HepG2 (cell line): ENCODE measurements around the gene USP27X. TPM values are rescaled to one million over a fixed set of nuclear protein-coding genes. Genes with fewer than 3 reads are reported as not detected.

Source experiments
- CCDC6 ChIP-seq: sonication (generic); formaldehyde crosslinking; IDR thresholded peaks from 2 replicates; pipeline ENCODE4 v1.8.1; 2022; ENCODE audit warnings: mild to moderate bottlenecking, missing genetic modification reagents, moderate library complexity
- CHD2 ChIP-seq: IDR thresholded peaks from 2 replicates; pipeline ENCODE4 v1.6.1; 2011; ENCODE audit warnings: low read depth, low read length, improper control_type of control experiment
- EED ChIP-seq: sonication (generic); formaldehyde crosslinking; IDR thresholded peaks from 2 replicates; pipeline ENCODE4 v1.5.0; 2020; ENCODE audit warnings: mild to moderate bottlenecking, missing genetic modification reagents
- IRF2 ChIP-seq: IDR thresholded peaks from 2 replicates; pipeline ENCODE4 v1.6.1; 2018; ENCODE audit warnings: missing genetic modification reagents, missing compliant biosample characterization
- ZNF20 ChIP-seq: sonication (generic); formaldehyde crosslinking; IDR thresholded peaks from 2 replicates; pipeline ENCODE4 v1.4.0; 2020; ENCODE audit warnings: mild to moderate bottlenecking, moderate library complexity, missing genetic modification reagents
- polyA plus RNA-seq, 8 experiments: library from polyadenylated mRNA; depleted of rRNA in 3 of 8; stranded (reverse) in 7 of 8; unstranded in 1 of 8; fragments of >200 nt; fragmentation: Illumina TruSeq in 4 of 8; extraction: Trizol in 4 of 8; gene quantifications; 2 replicates each; pipeline versions ENCODE4 v1.2.1 to v1.2.3, GENCODE V29; 2011 to 2016; ENCODE audit warnings: low read depth in 4 of 8, missing spikeins in 1 of 8, mixed read lengths in 1 of 8; ENCODE audit not compliant: insufficient read depth in 1 of 8
- total RNA-seq, 5 experiments: library from RNA; depleted of rRNA; stranded (reverse); fragments of >200 nt; fragmentation: Illumina TruSeq; extraction: Trizol; gene quantifications; 2 replicates each; pipeline ENCODE4 v1.2.3, GENCODE V29; 2016; ENCODE audit warnings: low read depth in 1 of 5
- TF ChIP-seq, protein P1 (sequence below): sonication (generic); formaldehyde crosslinking; IDR thresholded peaks from 2 replicates; pipeline ENCODE4 v1.4.0; 2020; ENCODE audit warnings: missing genetic modification reagents, borderline replicate concordance
- TF ChIP-seq, protein P2 (sequence below): sonication (generic); formaldehyde crosslinking; IDR thresholded peaks from 2 replicates; pipeline ENCODE4 v1.9.0; 2021; ENCODE audit warnings: mild to moderate bottlenecking, missing genetic modification reagents
- TF ChIP-seq, protein P3 (sequence below), 2 experiments: sonication (generic) in 1 of 2; formaldehyde crosslinking in 1 of 2; IDR thresholded peaks; 2 replicates each; pipeline versions ENCODE4 v1.4.0 to v1.6.1; 2018 to 2020; ENCODE audit warnings: missing genetic modification reagents in 2 of 2, borderline replicate concordance in 1 of 2, low read depth in 1 of 2, mild to moderate bottlenecking in 1 of 2, missing biosample characterization in 1 of 2

USP27X gene
- total and polyA plus RNA-seq, 2 of the 13 experiments (the other 11 are each of a cell fraction or from before 2014, with no cell fraction given), result 7.2 to 9.7 TPM

DNA sequence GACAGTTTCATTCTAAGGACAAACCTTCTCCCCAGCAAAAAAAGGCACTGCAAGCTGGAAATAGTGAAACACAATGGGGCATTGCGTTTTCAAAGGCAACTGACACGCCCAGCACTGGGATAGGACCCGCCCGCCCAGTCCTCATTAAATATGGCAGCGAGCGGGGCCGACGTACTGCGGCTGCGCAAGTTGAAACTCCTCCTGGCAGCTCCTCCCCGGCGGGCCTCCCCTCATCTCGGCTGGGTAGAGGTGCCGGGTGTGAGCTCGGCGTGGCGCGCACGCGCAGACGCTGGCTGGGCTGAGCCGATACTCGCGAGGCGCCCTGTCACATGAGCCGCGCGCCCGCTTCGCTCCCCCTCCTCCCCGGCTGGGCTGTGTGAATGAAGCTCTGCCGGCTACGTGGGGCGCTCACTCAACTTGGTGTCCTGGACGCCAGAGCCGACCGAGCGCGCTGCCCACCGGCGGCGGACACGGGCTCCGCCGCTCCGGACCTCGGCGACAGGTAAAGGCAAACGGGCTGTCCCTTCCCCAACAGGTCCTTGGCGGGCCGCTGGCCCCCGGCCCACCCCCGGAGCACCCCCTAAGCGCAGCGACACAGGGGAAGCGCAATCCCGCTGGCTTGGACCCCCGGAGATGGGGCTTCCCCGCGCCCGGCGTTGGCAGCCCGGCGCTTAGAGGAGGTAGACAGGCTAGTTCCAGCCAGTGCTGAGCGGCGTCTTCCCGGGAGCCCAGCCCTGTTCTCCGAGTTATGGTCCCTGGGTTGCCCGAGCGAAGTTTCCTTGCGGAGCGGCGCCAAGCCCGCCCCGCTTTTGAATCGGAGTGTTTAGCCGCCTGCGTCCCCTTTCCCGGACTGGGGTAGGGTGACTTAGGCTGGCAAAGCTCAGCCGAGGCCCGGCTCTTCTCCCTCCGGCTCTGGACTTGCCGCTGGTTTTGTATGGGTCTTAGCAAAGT is 43.3 kb downstream of the USP27X start, which contains the start of gene CLCN5 (continued):
- TF ChIP-seq, protein P1, sequence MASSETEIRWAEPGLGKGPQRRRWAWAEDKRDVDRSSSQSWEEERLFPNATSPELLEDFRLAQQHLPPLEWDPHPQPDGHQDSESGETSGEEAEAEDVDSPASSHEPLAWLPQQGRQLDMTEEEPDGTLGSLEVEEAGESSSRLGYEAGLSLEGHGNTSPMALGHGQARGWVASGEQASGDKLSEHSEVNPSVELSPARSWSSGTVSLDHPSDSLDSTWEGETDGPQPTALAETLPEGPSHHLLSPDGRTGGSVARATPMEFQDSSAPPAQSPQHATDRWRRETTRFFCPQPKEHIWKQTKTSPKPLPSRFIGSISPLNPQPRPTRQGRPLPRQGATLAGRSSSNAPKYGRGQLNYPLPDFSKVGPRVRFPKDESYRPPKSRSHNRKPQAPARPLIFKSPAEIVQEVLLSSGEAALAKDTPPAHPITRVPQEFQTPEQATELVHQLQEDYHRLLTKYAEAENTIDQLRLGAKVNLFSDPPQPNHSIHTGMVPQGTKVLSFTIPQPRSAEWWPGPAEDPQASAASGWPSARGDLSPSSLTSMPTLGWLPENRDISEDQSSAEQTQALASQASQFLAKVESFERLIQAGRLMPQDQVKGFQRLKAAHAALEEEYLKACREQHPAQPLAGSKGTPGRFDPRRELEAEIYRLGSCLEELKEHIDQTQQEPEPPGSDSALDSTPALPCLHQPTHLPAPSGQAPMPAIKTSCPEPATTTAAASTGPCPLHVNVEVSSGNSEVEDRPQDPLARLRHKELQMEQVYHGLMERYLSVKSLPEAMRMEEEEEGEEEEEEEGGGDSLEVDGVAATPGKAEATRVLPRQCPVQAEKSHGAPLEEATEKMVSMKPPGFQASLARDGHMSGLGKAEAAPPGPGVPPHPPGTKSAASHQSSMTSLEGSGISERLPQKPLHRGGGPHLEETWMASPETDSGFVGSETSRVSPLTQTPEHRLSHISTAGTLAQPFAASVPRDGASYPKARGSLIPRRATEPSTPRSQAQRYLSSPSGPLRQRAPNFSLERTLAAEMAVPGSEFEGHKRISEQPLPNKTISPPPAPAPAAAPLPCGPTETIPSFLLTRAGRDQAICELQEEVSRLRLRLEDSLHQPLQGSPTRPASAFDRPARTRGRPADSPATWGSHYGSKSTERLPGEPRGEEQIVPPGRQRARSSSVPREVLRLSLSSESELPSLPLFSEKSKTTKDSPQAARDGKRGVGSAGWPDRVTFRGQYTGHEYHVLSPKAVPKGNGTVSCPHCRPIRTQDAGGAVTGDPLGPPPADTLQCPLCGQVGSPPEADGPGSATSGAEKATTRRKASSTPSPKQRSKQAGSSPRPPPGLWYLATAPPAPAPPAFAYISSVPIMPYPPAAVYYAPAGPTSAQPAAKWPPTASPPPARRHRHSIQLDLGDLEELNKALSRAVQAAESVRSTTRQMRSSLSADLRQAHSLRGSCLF, result no peak
- TF ChIP-seq ZNF20 (CRISPR knock-in tag) (no peak), EED (CRISPR knock-in tag) (no peak), CHD2 (peak; percentile 51; the same call in 1 of the 2 replicates), CCDC6 (CRISPR knock-in tag) (no peak), IRF2 (CRISPR knock-in tag) (no peak; the same call in 1 of the 2 replicates)
- TF ChIP-seq, protein P2, sequence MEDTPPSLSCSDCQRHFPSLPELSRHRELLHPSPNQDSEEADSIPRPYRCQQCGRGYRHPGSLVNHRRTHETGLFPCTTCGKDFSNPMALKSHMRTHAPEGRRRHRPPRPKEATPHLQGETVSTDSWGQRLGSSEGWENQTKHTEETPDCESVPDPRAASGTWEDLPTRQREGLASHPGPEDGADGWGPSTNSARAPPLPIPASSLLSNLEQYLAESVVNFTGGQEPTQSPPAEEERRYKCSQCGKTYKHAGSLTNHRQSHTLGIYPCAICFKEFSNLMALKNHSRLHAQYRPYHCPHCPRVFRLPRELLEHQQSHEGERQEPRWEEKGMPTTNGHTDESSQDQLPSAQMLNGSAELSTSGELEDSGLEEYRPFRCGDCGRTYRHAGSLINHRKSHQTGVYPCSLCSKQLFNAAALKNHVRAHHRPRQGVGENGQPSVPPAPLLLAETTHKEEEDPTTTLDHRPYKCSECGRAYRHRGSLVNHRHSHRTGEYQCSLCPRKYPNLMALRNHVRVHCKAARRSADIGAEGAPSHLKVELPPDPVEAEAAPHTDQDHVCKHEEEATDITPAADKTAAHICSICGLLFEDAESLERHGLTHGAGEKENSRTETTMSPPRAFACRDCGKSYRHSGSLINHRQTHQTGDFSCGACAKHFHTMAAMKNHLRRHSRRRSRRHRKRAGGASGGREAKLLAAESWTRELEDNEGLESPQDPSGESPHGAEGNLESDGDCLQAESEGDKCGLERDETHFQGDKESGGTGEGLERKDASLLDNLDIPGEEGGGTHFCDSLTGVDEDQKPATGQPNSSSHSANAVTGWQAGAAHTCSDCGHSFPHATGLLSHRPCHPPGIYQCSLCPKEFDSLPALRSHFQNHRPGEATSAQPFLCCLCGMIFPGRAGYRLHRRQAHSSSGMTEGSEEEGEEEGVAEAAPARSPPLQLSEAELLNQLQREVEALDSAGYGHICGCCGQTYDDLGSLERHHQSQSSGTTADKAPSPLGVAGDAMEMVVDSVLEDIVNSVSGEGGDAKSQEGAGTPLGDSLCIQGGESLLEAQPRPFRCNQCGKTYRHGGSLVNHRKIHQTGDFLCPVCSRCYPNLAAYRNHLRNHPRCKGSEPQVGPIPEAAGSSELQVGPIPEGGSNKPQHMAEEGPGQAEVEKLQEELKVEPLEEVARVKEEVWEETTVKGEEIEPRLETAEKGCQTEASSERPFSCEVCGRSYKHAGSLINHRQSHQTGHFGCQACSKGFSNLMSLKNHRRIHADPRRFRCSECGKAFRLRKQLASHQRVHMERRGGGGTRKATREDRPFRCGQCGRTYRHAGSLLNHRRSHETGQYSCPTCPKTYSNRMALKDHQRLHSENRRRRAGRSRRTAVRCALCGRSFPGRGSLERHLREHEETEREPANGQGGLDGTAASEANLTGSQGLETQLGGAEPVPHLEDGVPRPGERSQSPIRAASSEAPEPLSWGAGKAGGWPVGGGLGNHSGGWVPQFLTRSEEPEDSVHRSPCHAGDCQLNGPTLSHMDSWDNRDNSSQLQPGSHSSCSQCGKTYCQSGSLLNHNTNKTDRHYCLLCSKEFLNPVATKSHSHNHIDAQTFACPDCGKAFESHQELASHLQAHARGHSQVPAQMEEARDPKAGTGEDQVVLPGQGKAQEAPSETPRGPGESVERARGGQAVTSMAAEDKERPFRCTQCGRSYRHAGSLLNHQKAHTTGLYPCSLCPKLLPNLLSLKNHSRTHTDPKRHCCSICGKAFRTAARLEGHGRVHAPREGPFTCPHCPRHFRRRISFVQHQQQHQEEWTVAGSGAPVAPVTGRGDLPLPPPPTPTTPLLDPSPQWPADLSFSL, result no peak
- TF ChIP-seq, protein P3, sequence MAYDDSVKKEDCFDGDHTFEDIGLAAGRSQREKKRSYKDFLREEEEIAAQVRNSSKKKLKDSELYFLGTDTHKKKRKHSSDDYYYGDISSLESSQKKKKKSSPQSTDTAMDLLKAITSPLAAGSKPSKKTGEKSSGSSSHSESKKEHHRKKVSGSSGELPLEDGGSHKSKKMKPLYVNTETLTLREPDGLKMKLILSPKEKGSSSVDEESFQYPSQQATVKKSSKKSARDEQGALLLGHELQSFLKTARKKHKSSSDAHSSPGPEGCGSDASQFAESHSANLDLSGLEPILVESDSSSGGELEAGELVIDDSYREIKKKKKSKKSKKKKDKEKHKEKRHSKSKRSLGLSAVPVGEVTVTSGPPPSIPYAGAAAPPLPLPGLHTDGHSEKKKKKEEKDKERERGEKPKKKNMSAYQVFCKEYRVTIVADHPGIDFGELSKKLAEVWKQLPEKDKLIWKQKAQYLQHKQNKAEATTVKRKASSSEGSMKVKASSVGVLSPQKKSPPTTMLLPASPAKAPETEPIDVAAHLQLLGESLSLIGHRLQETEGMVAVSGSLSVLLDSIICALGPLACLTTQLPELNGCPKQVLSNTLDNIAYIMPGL (CRISPR knock-in tag; IDR thresholded peaks at IDR 0.05; ENCODE audit: borderline replicate concordance in 1 of 2, low read depth in 1 of 2), result peak in 1 of 2 experiments; percentile 41; a peak in 2 of 4 replicates
